ENCODE results near the gene ANXA9. TPM values are rescaled to one million over a fixed set of nuclear protein-coding genes. Genes with fewer than 3 reads are reported as not detected.
A peak's percentile ranks its signal among the peaks of the same experiment; 100 is the strongest.

ANXA9 gene
- total RNA-seq, 2 donors from 2014 or later = 0.19 to 0.30 TPM

DNA sequence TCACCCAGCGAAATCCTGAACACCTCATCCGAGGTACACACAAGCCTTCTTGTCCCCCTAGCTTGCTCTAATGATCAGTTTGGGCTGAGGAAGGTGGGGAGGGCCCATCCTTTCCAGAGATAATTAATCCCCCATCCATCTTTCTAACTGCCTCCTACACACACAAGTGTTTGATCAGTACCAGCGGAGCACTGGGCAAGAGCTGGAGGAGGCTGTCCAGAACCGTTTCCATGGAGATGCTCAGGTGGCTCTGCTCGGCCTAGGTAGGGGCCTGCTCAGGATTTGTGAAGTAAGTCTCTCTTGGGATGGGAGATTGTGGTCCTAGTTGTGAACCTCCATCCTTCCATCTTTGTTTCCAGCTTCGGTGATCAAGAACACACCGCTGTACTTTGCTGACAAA is 5.8 kb downstream of the ANXA9 start:
- Mint-ChIP-seq H3K36me3 (ENCODE audit: low read depth) (no peaks in the 10 kb centered on the region), H3K27me3 (no peaks in the 10 kb centered on the region), H3K9me3 (no peaks in the 10 kb centered on the region), H3K27ac (no peak overlapping the region), H3K4me3 (no peak overlapping the region), H3K4me1 (no peaks in the 10 kb centered on the region)
- no peak for ATAC-seq (replicated peaks)

DNA sequence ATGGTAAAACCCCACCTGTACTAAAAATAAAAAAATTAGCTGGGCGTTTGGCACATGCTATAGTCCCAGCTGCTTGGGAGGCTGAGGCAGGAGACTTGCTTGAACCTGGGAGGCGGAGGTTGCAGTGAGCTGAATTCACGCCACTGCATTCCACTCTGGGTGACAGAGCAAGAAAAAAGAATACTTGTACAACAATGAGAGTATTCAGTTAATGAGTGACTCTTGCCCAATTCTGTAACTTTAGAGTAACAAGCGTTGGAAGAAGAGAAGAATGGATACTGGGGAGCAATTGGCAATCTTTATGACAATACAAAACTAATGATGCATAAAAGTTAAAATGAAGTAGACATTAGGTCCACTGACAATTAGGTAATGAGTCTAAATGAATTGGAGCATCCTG is 10.5 kb downstream of the ANXA9 start:
- peaks cover 11% of the 10 kb centered on the region for H3K36me3 Mint-ChIP-seq (ENCODE audit: low read depth)

DNA sequence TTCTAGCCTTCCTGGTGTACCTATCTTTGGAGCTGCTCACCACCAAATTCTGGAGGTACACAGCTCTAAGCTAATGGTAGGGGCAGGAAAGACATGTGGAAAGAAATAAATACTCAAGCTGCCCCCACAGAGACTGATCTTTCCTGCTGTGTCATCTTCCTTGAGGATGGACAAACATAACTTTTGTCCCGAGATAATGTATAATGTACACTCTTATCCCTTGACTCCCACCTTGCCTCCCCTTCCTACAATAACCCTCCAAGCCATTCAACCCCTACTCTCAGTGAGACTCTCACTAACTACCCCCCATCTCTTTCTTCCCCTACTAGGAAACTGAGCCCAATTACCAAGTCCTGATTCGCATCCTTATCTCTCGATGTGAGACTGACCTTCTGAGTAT is 12.2 kb downstream of the ANXA9 start:
- no peak overlapping the region for H3K4me3 Mint-ChIP-seq
- H3K36me3 Mint-ChIP-seq (ENCODE audit: low read depth) = peaks cover 11% of the 10 kb centered on the region
- H3K27ac Mint-ChIP-seq = no peak overlapping the region
- no peak for ATAC-seq (replicated peaks)
- H3K4me1 Mint-ChIP-seq = no peaks in the 10 kb centered on the region
- H3K27me3 Mint-ChIP-seq = no peaks in the 10 kb centered on the region
- no peaks in the 10 kb centered on the region for H3K9me3 Mint-ChIP-seq

More for the DNA sequence above, 10.5 kb downstream of the ANXA9 start:
- H3K27me3 Mint-ChIP-seq = no peaks in the 10 kb centered on the region
- no peaks in the 10 kb centered on the region for H3K9me3 Mint-ChIP-seq
- ATAC-seq (replicated peaks) = no peak
- no peak overlapping the region for H3K27ac Mint-ChIP-seq
- H3K4me3 Mint-ChIP-seq = no peak overlapping the region
- H3K4me1 Mint-ChIP-seq = no peaks in the 10 kb centered on the region

DNA sequence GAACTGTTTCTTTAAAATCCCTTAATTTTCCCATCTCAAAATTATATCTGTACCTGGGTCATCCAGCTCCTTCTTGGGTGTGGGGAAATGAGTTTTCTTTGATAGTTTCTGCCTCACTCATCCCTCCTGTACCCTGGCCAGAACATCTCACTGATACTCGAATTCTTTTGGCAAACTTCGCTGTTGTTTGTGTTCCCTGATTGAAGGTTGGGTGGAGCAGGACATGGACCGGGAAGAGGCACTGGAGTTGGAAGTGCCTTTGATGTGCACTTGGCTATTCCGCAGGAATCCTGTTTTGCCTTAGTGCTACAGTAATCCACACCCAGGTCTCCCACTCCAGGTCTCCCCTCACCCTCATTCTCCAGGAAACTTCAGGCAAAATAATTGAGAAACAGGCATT is 13.4 kb downstream of the ANXA9 start:
- H3K9me3 Mint-ChIP-seq = no peaks in the 10 kb centered on the region
- H3K27me3 Mint-ChIP-seq = no peaks in the 10 kb centered on the region
- H3K4me1 Mint-ChIP-seq = no peaks in the 10 kb centered on the region
- peak overlapping the region; percentile 32 for H3K27ac Mint-ChIP-seq
- H3K36me3 Mint-ChIP-seq (ENCODE audit: low read depth) = peaks cover 14% of the 10 kb centered on the region
- no peak for ATAC-seq (replicated peaks)
- no peak overlapping the region for H3K4me3 Mint-ChIP-seq

DNA sequence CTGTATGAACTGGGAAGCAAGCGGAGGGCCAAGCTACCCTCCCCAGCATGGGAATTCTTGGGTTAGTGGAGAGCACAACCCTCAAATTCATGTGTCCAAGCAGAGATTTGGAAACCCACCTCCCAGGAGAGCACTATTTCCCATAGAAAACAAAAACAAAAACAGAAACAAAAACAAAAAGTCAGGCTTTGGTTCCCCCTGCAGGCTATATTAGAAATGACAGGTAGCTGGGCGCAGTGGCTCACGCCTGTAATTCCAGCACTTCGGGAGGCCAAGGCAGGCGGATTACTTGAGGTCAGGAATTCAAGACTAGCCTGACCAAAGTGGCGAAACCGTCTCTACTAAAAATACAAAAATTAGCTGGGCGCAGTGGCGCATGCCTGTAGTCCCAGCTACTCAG is 13.8 kb downstream of the ANXA9 start:
- Mint-ChIP-seq H3K4me3 (no peak overlapping the region), H3K4me1 (no peaks in the 10 kb centered on the region)
- ATAC-seq (replicated peaks) = peak; percentile 38

DNA sequence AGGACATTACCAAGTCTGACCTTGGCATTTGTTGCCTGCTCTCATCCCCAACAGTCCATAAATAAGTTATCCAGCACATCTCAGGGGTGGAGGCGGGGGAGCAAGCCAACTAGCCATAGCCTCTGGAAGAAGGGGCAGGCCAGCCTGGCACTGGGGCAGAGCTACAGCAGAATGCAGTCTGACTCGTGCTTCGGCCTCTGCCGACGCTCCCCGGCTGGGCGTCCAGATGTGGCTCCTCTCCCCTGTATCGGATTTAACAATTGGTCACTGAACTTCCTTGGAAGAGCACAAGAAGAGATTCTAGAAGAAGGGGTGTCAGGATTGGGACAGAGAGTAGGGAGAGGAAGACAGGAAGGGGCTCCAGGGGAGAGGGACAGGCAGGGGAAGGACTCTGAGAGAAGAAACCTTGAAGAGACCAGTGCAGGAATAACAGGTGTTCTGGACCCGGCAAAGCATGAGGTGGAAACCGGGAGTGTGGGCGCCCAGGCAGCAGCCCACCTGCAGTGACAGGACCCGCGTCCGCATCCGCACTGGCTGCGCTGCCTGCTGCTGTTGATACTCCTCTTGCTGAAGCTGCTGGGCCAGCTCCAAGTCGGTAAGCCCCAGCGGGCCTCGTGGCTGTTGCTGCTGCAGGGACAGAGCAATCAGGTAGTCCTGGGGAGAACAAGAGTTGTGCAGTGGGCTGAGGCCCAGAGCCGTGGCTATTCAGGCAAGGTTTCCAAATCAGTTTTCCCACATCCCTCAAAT is 15.2 kb downstream of the ANXA9 start:
- no peak overlapping the region for H3K27ac Mint-ChIP-seq
- no peak overlapping the region for H3K4me3 Mint-ChIP-seq
- H3K27me3 Mint-ChIP-seq = no peaks in the 10 kb centered on the region
- H3K36me3 Mint-ChIP-seq (ENCODE audit: low read depth) = peaks cover 30% of the 10 kb centered on the region
- no peak for ATAC-seq (replicated peaks)
- H3K9me3 Mint-ChIP-seq = no peaks in the 10 kb centered on the region
- H3K4me1 Mint-ChIP-seq = peaks cover 6% of the 10 kb centered on the region

More for the DNA sequence above, 13.8 kb downstream of the ANXA9 start:
- Mint-ChIP-seq H3K36me3 (ENCODE audit: low read depth) (peaks cover 19% of the 10 kb centered on the region), H3K27me3 (no peaks in the 10 kb centered on the region), H3K27ac (peak overlapping the region; percentile 32), H3K9me3 (no peaks in the 10 kb centered on the region)

DNA sequence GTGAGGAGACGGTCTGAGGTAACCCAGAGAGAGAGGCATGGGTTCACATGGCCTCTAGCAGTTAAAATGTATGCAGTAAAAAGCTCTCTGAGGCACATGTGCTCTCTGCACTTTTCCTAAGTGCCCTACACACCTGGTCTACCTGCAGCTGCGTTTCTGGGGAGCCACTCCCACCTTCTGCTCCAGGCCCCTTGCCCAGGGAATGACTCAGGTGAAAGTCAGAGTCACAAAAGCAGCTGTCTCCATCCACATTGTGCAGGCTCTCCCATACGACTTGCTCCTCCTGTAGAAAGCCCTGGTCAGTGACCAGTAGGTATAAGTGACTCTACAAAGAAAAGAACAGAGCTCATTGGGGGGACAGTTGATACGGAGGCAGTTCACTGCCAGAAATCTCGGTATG is 15.9 kb downstream of the ANXA9 start:
- Mint-ChIP-seq H3K36me3 (ENCODE audit: low read depth) (peaks cover 30% of the 10 kb centered on the region), H3K4me3 (no peak overlapping the region), H3K9me3 (no peaks in the 10 kb centered on the region)

DNA sequence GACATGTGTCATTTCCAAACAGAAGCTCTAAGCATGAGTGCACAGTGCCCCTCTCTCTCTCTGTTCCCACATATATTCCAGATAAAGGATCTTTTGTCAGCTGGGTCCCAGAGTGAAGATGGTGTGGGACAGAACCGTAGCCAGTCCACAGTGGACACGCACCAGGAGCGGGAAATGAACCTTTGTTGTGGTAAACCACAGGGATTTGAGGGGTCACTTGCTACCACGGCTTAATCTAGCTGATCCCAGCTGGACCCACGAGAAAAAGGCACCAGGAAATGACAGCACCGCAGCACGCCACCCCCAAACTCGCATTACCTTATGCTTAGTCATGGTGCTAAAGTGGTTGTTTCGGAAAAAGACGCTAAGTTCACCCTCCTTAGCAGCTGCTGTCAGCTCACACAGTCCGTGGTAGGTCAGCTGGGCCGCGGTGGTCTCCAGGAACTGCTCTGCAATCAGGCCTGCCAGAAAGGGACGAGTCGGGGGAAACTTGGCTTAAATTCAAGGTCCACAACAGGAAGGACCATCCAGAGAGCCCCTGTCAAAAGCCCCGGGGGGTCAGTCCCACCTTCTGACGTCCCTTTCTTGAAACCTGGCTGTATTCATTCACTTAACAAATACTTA is 17.1 kb downstream of the ANXA9 start:
- Mint-ChIP-seq H3K36me3 (ENCODE audit: low read depth) (peaks cover 30% of the 10 kb centered on the region), H3K27ac (no peak overlapping the region)
- peak; percentile 78 for ATAC-seq (replicated peaks)

More for the DNA sequence above, 15.9 kb downstream of the ANXA9 start:
- H3K4me1 Mint-ChIP-seq = peaks cover 12% of the 10 kb centered on the region
- no peaks in the 10 kb centered on the region for H3K27me3 Mint-ChIP-seq
- H3K27ac Mint-ChIP-seq = no peak overlapping the region
- no peak for ATAC-seq (replicated peaks)

DNA sequence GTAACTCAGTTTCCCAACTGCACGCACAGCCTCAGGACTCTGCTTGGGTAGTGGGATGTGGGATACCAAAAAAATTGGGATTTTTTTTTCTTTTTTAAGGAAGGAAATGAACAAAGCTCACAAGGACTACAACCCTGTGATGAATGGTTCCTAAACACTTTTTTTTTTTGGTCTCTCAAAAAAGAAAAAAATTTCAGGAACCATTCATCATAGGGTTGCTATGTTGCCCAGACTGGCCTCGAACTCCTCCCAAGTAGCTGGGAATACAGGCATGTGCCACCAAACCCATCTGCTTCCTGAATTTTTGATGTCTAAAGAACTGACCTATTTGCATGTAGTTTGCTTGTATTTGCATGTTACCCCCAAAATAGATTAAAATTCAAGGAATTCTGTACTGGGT is 17.8 kb downstream of the ANXA9 start:
- Mint-ChIP-seq H3K36me3 (ENCODE audit: low read depth) (peaks cover 30% of the 10 kb centered on the region), H3K9me3 (no peaks in the 10 kb centered on the region), H3K27ac (no peak overlapping the region), H3K4me3 (no peak overlapping the region), H3K27me3 (no peaks in the 10 kb centered on the region), H3K4me1 (peaks cover 14% of the 10 kb centered on the region)
- ATAC-seq (replicated peaks) = no peak

More for the DNA sequence above, 17.1 kb downstream of the ANXA9 start:
- H3K27me3 Mint-ChIP-seq = no peaks in the 10 kb centered on the region
- H3K4me3 Mint-ChIP-seq = no peak overlapping the region
- H3K9me3 Mint-ChIP-seq = no peaks in the 10 kb centered on the region
- peaks cover 14% of the 10 kb centered on the region for H3K4me1 Mint-ChIP-seq

DNA sequence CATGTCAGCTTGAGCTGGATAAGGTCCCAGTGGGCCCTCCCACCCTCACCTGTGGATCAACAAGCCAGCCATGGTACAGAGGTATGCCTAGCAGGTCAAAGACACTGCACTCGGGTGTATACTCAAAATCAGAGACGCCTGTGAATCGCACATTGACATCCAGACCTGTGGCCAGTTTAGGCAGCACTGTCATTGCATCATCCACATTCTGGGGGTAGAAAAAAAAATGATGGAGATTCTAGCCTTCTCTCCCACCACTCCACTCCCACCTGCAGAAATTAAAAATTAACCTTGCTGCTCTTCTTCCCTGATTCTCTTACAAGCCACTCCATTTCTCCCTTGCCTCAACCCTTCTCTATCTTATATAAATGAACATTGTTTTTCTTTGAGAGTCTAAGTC is 18.3 kb downstream of the ANXA9 start:
- Mint-ChIP-seq H3K27ac (peak overlapping the region; percentile 7), H3K4me3 (no peak overlapping the region), H3K36me3 (ENCODE audit: low read depth) (peaks cover 30% of the 10 kb centered on the region), H3K4me1 (peaks cover 14% of the 10 kb centered on the region), H3K27me3 (no peaks in the 10 kb centered on the region), H3K9me3 (no peaks in the 10 kb centered on the region)
- ATAC-seq (replicated peaks) = no peak

DNA sequence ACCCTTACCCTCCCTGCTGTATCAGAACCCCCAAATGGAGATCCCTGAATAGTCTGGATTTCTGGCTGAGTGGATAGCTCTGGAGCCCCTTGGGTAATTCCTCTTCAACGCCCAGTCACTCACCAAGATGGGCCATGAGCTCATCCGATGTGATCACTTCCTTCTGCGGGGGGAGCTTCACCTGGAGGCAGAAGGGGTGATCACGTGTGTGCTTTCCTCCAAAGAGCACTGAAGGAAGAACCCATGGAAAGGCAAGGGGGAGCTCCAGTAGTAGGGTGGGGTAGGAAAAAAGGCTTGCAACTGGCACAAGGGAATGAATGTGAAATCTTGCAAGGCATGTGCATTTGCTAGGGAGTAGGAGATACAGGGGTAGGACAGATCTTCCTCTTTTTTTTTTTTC is 19.5 kb downstream of the ANXA9 start:
- Mint-ChIP-seq H3K4me3 (peak overlapping the region; percentile 93), H3K27me3 (no peaks in the 10 kb centered on the region), H3K36me3 (ENCODE audit: low read depth) (peaks cover 29% of the 10 kb centered on the region), H3K4me1 (peaks cover 14% of the 10 kb centered on the region), H3K9me3 (no peaks in the 10 kb centered on the region), H3K27ac (peak overlapping the region; percentile 95)
- ATAC-seq (replicated peaks) = no peak

DNA sequence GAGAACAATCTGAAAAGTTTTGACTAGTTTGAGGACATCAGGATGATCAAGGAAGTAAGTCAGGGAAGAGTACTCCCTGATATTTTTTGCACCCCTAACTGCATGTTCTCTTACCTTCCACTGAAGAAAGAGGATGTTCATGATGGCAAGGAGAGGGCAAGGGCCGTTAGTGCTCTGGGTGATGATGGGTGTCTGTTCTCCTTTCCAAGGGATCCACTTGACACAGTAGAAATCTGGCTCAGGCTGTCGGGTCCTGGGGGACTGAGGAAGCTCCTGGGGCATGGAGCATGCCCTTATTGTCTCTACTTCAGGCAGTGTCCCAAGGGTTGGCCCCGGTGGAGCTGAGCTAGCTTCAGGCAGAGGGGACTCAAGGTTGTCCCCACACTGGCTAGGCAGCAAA is 20.0 kb downstream of the ANXA9 start:
- H3K27me3 Mint-ChIP-seq = no peaks in the 10 kb centered on the region
- peaks cover 14% of the 10 kb centered on the region for H3K4me1 Mint-ChIP-seq
- peak overlapping the region; percentile 93 for H3K4me3 Mint-ChIP-seq
- no peak for ATAC-seq (replicated peaks)
- no peaks in the 10 kb centered on the region for H3K9me3 Mint-ChIP-seq
- H3K27ac Mint-ChIP-seq = peak overlapping the region; percentile 95
- peaks cover 24% of the 10 kb centered on the region for H3K36me3 Mint-ChIP-seq (ENCODE audit: low read depth)

DNA sequence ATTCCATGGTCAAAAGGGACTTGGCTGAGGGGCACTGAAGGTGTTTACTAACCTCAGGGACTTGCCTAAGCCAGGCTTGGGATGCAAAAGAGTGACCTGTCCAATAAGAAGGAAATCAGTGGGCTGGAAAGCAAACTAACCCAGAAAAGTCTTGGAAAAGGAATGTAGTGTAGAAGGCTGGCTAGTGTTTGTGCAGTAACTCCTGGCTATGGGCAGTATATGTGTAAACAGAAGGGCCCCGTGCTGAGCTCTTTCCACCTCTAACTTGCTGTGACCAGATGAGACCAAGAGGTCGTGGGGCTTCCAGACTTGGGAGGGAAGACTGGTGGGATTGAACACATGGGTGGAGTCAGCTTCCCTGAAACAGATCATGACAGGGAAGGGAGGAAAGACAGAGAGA is 20.5 kb downstream of the ANXA9 start:
- Mint-ChIP-seq H3K9me3 (no peaks in the 10 kb centered on the region), H3K27me3 (no peaks in the 10 kb centered on the region), H3K27ac (peak overlapping the region; percentile 95), H3K4me1 (peaks cover 18% of the 10 kb centered on the region), H3K4me3 (peak overlapping the region; percentile 93), H3K36me3 (ENCODE audit: low read depth) (peaks cover 19% of the 10 kb centered on the region)
- no peak for ATAC-seq (replicated peaks)

DNA sequence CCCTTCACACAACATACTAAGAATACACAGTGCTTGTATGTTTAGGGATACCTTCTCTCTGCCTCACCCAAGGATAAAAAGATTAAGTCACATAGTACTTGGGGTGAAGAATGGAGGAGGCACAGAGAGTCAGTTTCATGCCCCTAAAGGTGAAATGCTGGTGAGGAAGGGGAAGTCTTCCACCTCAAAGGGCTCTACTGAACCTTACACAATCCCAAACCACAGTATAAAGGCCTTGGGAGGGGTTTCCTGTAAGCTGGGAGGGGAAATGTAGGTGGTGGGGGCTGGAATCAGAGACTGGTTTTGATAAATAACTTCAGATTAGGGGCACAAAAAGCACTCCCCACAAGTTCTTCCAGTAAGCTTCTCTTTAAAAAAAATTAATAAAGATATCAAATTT is 21.1 kb downstream of the ANXA9 start:
- Mint-ChIP-seq H3K9me3 (no peaks in the 10 kb centered on the region), H3K27me3 (no peaks in the 10 kb centered on the region), H3K36me3 (ENCODE audit: low read depth) (peaks cover 20% of the 10 kb centered on the region), H3K4me3 (peak overlapping the region; percentile 93), H3K4me1 (peaks cover 22% of the 10 kb centered on the region), H3K27ac (peak overlapping the region; percentile 95)
- ATAC-seq (replicated peaks) = no peak

DNA sequence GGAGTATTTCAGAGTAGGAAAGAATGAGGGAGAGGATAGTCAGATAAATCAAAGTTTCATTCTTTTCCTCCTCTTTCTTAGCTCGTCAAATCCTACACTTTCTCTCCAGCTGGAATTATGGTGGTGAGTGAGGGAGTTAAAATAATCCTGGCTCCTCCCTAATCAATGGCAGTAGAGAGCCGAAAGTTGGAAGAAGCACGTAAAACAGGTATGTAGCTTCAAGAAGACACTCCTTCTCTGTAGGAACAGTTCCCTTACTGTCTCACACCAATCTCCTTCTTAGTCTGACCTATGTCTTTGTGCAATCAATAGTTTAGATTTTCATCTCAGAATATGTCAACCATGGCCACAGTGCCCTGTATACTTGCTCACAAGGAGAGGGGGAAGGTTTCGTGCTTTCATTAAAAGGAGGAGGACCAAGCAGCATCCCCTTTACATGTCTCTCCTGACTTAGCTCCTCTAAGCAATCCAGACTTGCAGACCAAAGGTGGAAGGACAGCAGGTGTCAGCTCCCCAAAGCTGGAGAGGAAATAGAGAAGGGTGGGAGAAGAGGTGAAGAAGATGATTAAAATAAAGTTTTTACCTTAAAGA is 23.7 kb downstream of the ANXA9 start:
- H3K27ac Mint-ChIP-seq = peak overlapping the region; percentile 98
- peak overlapping the region; percentile 93 for H3K4me3 Mint-ChIP-seq
- H3K27me3 Mint-ChIP-seq = no peaks in the 10 kb centered on the region
- no peak for ATAC-seq (replicated peaks)
- peaks cover 20% of the 10 kb centered on the region for H3K36me3 Mint-ChIP-seq (ENCODE audit: low read depth)
- no peaks in the 10 kb centered on the region for H3K9me3 Mint-ChIP-seq
- H3K4me1 Mint-ChIP-seq = peaks cover 28% of the 10 kb centered on the region

All from activated T-helper 17 cell treated with anti-CD3 and anti-CD28 coated beads, Interleukin-2, amount 50 U/mL, for 72 hours (primary cell).